DMS79 (cell line): ENCODE results near the gene INHBC.
"Not testable (repeated sequence)": the region's sequence is repeated elsewhere in the genome, so short reads cannot be mapped to it uniquely, and the experiment has no call there.

Experiments used
- DNase-seq: peaks from one replicate; lab custom pipeline; 2025; lab: John Stamatoyannopoulos, UW

The INHBC gene

GRCh38 chr12:57434517-57435223 is at the start of gene INHBC:
Gene INHBC (plus strand): TSS chr12:57434784. CDS start chr12:57434887, 103 bp downstream.
- no peak for DNase-seq

- no peak for DNase-seq
Measured at GRCh38 chr12:57385586-57385985, 49.0 kb upstream of the INHBC start.

- DNase-seq: no peak
Measured at GRCh38 chr12:57386187-57386720, 48.3 kb upstream of the INHBC start.

GRCh38 chr12:57388425-57388824 is 46.2 kb upstream of the INHBC start:
- no peak for DNase-seq

- DNase-seq: no peak
Measured at GRCh38 chr12:57389033-57389432, 45.6 kb upstream of the INHBC start.

GRCh38 chr12:57390174-57390573 is 44.4 kb upstream of the INHBC start:
- no peak for DNase-seq

GRCh38 chr12:57395121-57395520 is 39.5 kb upstream of the INHBC start:
- no peak for DNase-seq

- DNase-seq: no peak
Measured at GRCh38 chr12:57397441-57397840, 37.1 kb upstream of the INHBC start.

GRCh38 chr12:57399718-57400463 is 34.7 kb upstream of the INHBC start:
- not testable (repeated sequence) for DNase-seq

- peak; percentile 49 for DNase-seq
Measured at GRCh38 chr12:57401165-57401564, 33.4 kb upstream of the INHBC start.

GRCh38 chr12:57402156-57402555 is 32.4 kb upstream of the INHBC start:
- DNase-seq: not testable (repeated sequence)

- DNase-seq: no peak
Measured at GRCh38 chr12:57404966-57405640, 29.5 kb upstream of the INHBC start.

- DNase-seq: no peak
Measured at GRCh38 chr12:57410534-57410933, 24.1 kb upstream of the INHBC start.

- DNase-seq: not testable (repeated sequence)
Measured at GRCh38 chr12:57414160-57414559, 20.4 kb upstream of the INHBC start.

GRCh38 chr12:57415088-57415487 is 19.5 kb upstream of the INHBC start:
- DNase-seq: no peak

- DNase-seq: no peak
Measured at GRCh38 chr12:57416039-57416996, 18.3 kb upstream of the INHBC start.

- no peak for DNase-seq
Measured at GRCh38 chr12:57418255-57418654, 16.3 kb upstream of the INHBC start.

- no peak for DNase-seq
Measured at GRCh38 chr12:57419495-57419894, 15.1 kb upstream of the INHBC start.

GRCh38 chr12:57420482-57420881 is 14.1 kb upstream of the INHBC start:
- no peak for DNase-seq

GRCh38 chr12:57426948-57427347 is 7.6 kb upstream of the INHBC start:
- DNase-seq: not testable (repeated sequence)

- DNase-seq: no peak
Measured at GRCh38 chr12:57428965-57429364, 5.6 kb upstream of the INHBC start.
